ENCODE data around the gene TCF7.

The TCF7 gene

GRCh38 chr5:134073404-134073803, 41.1 kb upstream of the TCF7 start:
- no peak for TF ChIP-seq CTCF (IDR thresholded peaks at IDR 0.05; ENCODE audit: borderline replicate concordance, control extremely low read depth, extremely low read depth, insufficient read depth, missing control alignments)
- no peak for DNase-seq (ENCODE audit: low spot score)
- in situ Hi-C loops (cut with MboI; ENCODE audit: low sequenced_read_pairs, unreplicated experiment): no loop called here

- TF ChIP-seq CTCF (IDR thresholded peaks at IDR 0.05; ENCODE audit: borderline replicate concordance, control extremely low read depth, extremely low read depth, insufficient read depth, missing control alignments): no peak
- in situ Hi-C loops (cut with MboI; ENCODE audit: low sequenced_read_pairs, unreplicated experiment): no loop called here
- DNase-seq (ENCODE audit: low spot score): no peak
Measured at GRCh38 chr5:134075102-134075501, 39.4 kb upstream of the TCF7 start.

- in situ Hi-C loops (cut with MboI; ENCODE audit: low sequenced_read_pairs, unreplicated experiment): no loop called here
- no peak for TF ChIP-seq CTCF (IDR thresholded peaks at IDR 0.05; ENCODE audit: borderline replicate concordance, control extremely low read depth, extremely low read depth, insufficient read depth, missing control alignments)
- no peak for DNase-seq (ENCODE audit: low spot score)
Measured at GRCh38 chr5:134077926-134078580, 36.4 kb upstream of the TCF7 start.

GRCh38 chr5:134079748-134080581, 34.5 kb upstream of the TCF7 start:
- in situ Hi-C loops (cut with MboI; ENCODE audit: low sequenced_read_pairs, unreplicated experiment): no loop called here
- TF ChIP-seq CTCF (IDR thresholded peaks at IDR 0.05; ENCODE audit: borderline replicate concordance, control extremely low read depth, extremely low read depth, insufficient read depth, missing control alignments): no peak
- no peak for DNase-seq (ENCODE audit: low spot score)

- in situ Hi-C loops (cut with MboI; ENCODE audit: low sequenced_read_pairs, unreplicated experiment): no loop called here
- no peak for DNase-seq (ENCODE audit: low spot score)
- TF ChIP-seq CTCF (IDR thresholded peaks at IDR 0.05; ENCODE audit: borderline replicate concordance, control extremely low read depth, extremely low read depth, insufficient read depth, missing control alignments): no peak
Measured at GRCh38 chr5:134082264-134082992, 32.1 kb upstream of the TCF7 start.

DNA sequence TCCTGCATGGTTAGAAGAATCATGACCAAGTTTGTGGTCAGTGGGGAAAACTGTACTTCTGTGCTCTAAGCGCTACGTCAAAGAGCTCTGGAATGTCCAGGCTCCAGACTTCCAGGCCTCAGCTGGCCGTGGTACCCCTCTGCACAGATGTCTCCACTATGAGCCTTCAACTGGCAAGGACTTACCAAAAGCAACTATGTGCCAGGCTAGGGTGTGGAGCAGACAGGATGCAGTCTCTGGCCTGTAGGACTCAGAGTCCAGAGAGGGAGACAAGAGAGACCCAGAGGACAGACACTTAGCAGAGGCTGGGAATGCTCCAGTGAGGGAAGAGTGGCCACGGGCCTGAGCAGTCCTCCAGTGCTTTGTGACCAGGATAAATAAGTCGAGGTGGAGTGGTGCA, 31.0 kb upstream of the TCF7 start:
- no peak for TF ChIP-seq CTCF (IDR thresholded peaks at IDR 0.05; ENCODE audit: borderline replicate concordance, control extremely low read depth, extremely low read depth, insufficient read depth, missing control alignments)
- in situ Hi-C loops (cut with MboI; ENCODE audit: low sequenced_read_pairs, unreplicated experiment): no loop called here
- DNase-seq (ENCODE audit: low spot score): no peak

Data from GM13976 (cell line).